Measurements from ENCODE around the gene DLK2. TPM values are rescaled to one million over a fixed set of nuclear protein-coding genes. Genes with fewer than 3 reads are reported as not detected.

DLK2 gene
- total and polyA plus RNA-seq, 9 donors: 1.7 to 3.5 (median 2.3) TPM

- WGBS (ENCODE audit: insufficient coverage): 87% methylated on average over 16 of the region's 16 CpGs
- Histone ChIP-seq H3K36me3 (ENCODE audit: control insufficient read depth, insufficient read depth, low read length) (peaks cover 86% of the 10 kb centered on the region), H3K27ac (ENCODE audit: low read length) (no peak overlapping the region), H3K27me3 (ENCODE audit: control insufficient read depth, insufficient read depth, low read length) (no peaks in the 10 kb centered on the region), H3K4me1 (ENCODE audit: control insufficient read depth, insufficient read depth, low read length) (no peaks in the 10 kb centered on the region), H3K4me3 (ENCODE audit: low read length) (no peak overlapping the region), H3K9me3 (replicated peaks; ENCODE audit: control insufficient read depth, low read depth, low read length) (no peaks in the 10 kb centered on the region)
- DNase-seq: no peak
Measured at GRCh38 chr6:43445576-43445975, 9.8 kb downstream of the DLK2 start.

- H3K4me3 ChIP-seq (ENCODE audit: low read length): no peak overlapping the region
- DNase-seq: no peak
- WGBS (ENCODE audit: insufficient coverage): 73% methylated on average over 5 of the region's 8 CpGs
- no peaks in the 10 kb centered on the region for H3K9me3 ChIP-seq (replicated peaks; ENCODE audit: control insufficient read depth, low read depth, low read length)
- no peak overlapping the region for H3K27ac ChIP-seq (ENCODE audit: low read length)
- H3K4me1 ChIP-seq (ENCODE audit: control insufficient read depth, insufficient read depth, low read length): no peaks in the 10 kb centered on the region
- peaks cover 82% of the 10 kb centered on the region for H3K36me3 ChIP-seq (ENCODE audit: control insufficient read depth, insufficient read depth, low read length)
- no peaks in the 10 kb centered on the region for H3K27me3 ChIP-seq (ENCODE audit: control insufficient read depth, insufficient read depth, low read length)
Measured at GRCh38 chr6:43444582-43444981, 10.8 kb downstream of the DLK2 start.

- Histone ChIP-seq H3K36me3 (ENCODE audit: control insufficient read depth, insufficient read depth, low read length) (peaks cover 80% of the 10 kb centered on the region), H3K4me3 (ENCODE audit: low read length) (no peak overlapping the region)
- 53% methylated on average over 4 of the region's 10 CpGs for WGBS (ENCODE audit: insufficient coverage)
Measured at GRCh38 chr6:43444036-43444435, 11.3 kb downstream of the DLK2 start.

GRCh38 chr6:43442935-43443334 lies 12.4 kb downstream of the DLK2 start:
- 89% methylated on average over 14 of the region's 14 CpGs for WGBS (ENCODE audit: insufficient coverage)

More at GRCh38 chr6:43444036-43444435, 11.3 kb downstream of the DLK2 start:
- Histone ChIP-seq H3K9me3 (replicated peaks; ENCODE audit: control insufficient read depth, low read depth, low read length) (no peaks in the 10 kb centered on the region), H3K4me1 (ENCODE audit: control insufficient read depth, insufficient read depth, low read length) (no peaks in the 10 kb centered on the region), H3K27ac (ENCODE audit: low read length) (no peak overlapping the region), H3K27me3 (ENCODE audit: control insufficient read depth, insufficient read depth, low read length) (no peaks in the 10 kb centered on the region)
- no peak for DNase-seq

GRCh38 chr6:43437700-43438099 lies 17.6 kb downstream of the DLK2 start:
- H3K36me3 ChIP-seq (ENCODE audit: control insufficient read depth, insufficient read depth, low read length): peaks cover 52% of the 10 kb centered on the region
- WGBS (ENCODE audit: insufficient coverage): no CpG with 5 or more reads among the region's 4 CpGs

More at GRCh38 chr6:43442935-43443334, 12.4 kb downstream of the DLK2 start:
- H3K27ac ChIP-seq (ENCODE audit: low read length): no peak overlapping the region
- H3K4me3 ChIP-seq (ENCODE audit: low read length): no peak overlapping the region
- H3K9me3 ChIP-seq (replicated peaks; ENCODE audit: control insufficient read depth, low read depth, low read length): no peaks in the 10 kb centered on the region
- H3K27me3 ChIP-seq (ENCODE audit: control insufficient read depth, insufficient read depth, low read length): no peaks in the 10 kb centered on the region
- peaks cover 78% of the 10 kb centered on the region for H3K36me3 ChIP-seq (ENCODE audit: control insufficient read depth, insufficient read depth, low read length)
- DNase-seq: no peak
- H3K4me1 ChIP-seq (ENCODE audit: control insufficient read depth, insufficient read depth, low read length): no peaks in the 10 kb centered on the region

GRCh38 chr6:43436577-43437282 lies 18.6 kb downstream of the DLK2 start:
- H3K9me3 ChIP-seq (replicated peaks; ENCODE audit: control insufficient read depth, low read depth, low read length): no peaks in the 10 kb centered on the region
- no peak overlapping the region for H3K4me3 ChIP-seq (ENCODE audit: low read length)
- no peaks in the 10 kb centered on the region for H3K27me3 ChIP-seq (ENCODE audit: control insufficient read depth, insufficient read depth, low read length)
- 37% methylated on average over 3 of the region's 5 CpGs for WGBS (ENCODE audit: insufficient coverage)
- peak; percentile 46 for DNase-seq
- H3K27ac ChIP-seq (ENCODE audit: low read length): no peak overlapping the region
- peaks cover 56% of the 10 kb centered on the region for H3K36me3 ChIP-seq (ENCODE audit: control insufficient read depth, insufficient read depth, low read length)
- peaks cover 9% of the 10 kb centered on the region for H3K4me1 ChIP-seq (ENCODE audit: control insufficient read depth, insufficient read depth, low read length)

More at GRCh38 chr6:43437700-43438099, 17.6 kb downstream of the DLK2 start:
- no peak for DNase-seq
- Histone ChIP-seq H3K9me3 (replicated peaks; ENCODE audit: control insufficient read depth, low read depth, low read length) (no peaks in the 10 kb centered on the region), H3K27me3 (ENCODE audit: control insufficient read depth, insufficient read depth, low read length) (no peaks in the 10 kb centered on the region), H3K4me1 (ENCODE audit: control insufficient read depth, insufficient read depth, low read length) (peaks cover 9% of the 10 kb centered on the region), H3K4me3 (ENCODE audit: low read length) (no peak overlapping the region), H3K27ac (ENCODE audit: low read length) (no peak overlapping the region)

- peaks cover 9% of the 10 kb centered on the region for H3K4me1 ChIP-seq (ENCODE audit: control insufficient read depth, insufficient read depth, low read length)
- 80% methylated on average over 5 of the region's 9 CpGs for WGBS (ENCODE audit: insufficient coverage)
- DNase-seq: no peak
- H3K4me3 ChIP-seq (ENCODE audit: low read length): no peak overlapping the region
- peaks cover 52% of the 10 kb centered on the region for H3K36me3 ChIP-seq (ENCODE audit: control insufficient read depth, insufficient read depth, low read length)
- H3K27me3 ChIP-seq (ENCODE audit: control insufficient read depth, insufficient read depth, low read length): no peaks in the 10 kb centered on the region
- H3K27ac ChIP-seq (ENCODE audit: low read length): no peak overlapping the region
- H3K9me3 ChIP-seq (replicated peaks; ENCODE audit: control insufficient read depth, low read depth, low read length): no peaks in the 10 kb centered on the region
Measured at GRCh38 chr6:43435682-43436437, 19.5 kb downstream of the DLK2 start.

- no peaks in the 10 kb centered on the region for H3K27me3 ChIP-seq (ENCODE audit: control insufficient read depth, insufficient read depth, low read length)
- H3K27ac ChIP-seq (ENCODE audit: low read length): no peak overlapping the region
- H3K9me3 ChIP-seq (replicated peaks; ENCODE audit: control insufficient read depth, low read depth, low read length): no peaks in the 10 kb centered on the region
- no peak for DNase-seq
- WGBS (ENCODE audit: insufficient coverage): 100% methylated on average over 1 of the region's 4 CpGs
- peaks cover 45% of the 10 kb centered on the region for H3K36me3 ChIP-seq (ENCODE audit: control insufficient read depth, insufficient read depth, low read length)
- H3K4me1 ChIP-seq (ENCODE audit: control insufficient read depth, insufficient read depth, low read length): peaks cover 9% of the 10 kb centered on the region
- no peak overlapping the region for H3K4me3 ChIP-seq (ENCODE audit: low read length)
Measured at GRCh38 chr6:43434943-43435342, 20.4 kb downstream of the DLK2 start.

GRCh38 chr6:43434001-43434840 lies 21.1 kb downstream of the DLK2 start:
- Histone ChIP-seq H3K27ac (ENCODE audit: low read length) (no peak overlapping the region), H3K4me1 (ENCODE audit: control insufficient read depth, insufficient read depth, low read length) (peaks cover 9% of the 10 kb centered on the region), H3K4me3 (ENCODE audit: low read length) (no peak overlapping the region), H3K36me3 (ENCODE audit: control insufficient read depth, insufficient read depth, low read length) (peaks cover 44% of the 10 kb centered on the region), H3K9me3 (replicated peaks; ENCODE audit: control insufficient read depth, low read depth, low read length) (no peaks in the 10 kb centered on the region), H3K27me3 (ENCODE audit: control insufficient read depth, insufficient read depth, low read length) (no peaks in the 10 kb centered on the region)
- DNase-seq: no peak
- 96% methylated on average over 4 of the region's 15 CpGs for WGBS (ENCODE audit: insufficient coverage)

- WGBS (ENCODE audit: insufficient coverage): 85% methylated on average over 3 of the region's 8 CpGs
- peaks cover 19% of the 10 kb centered on the region for H3K4me1 ChIP-seq (ENCODE audit: control insufficient read depth, insufficient read depth, low read length)
- H3K27ac ChIP-seq (ENCODE audit: low read length): no peak overlapping the region
- no peak for DNase-seq
- H3K4me3 ChIP-seq (ENCODE audit: low read length): no peak overlapping the region
- H3K9me3 ChIP-seq (replicated peaks; ENCODE audit: control insufficient read depth, low read depth, low read length): no peaks in the 10 kb centered on the region
- peaks cover 33% of the 10 kb centered on the region for H3K36me3 ChIP-seq (ENCODE audit: control insufficient read depth, insufficient read depth, low read length)
- no peaks in the 10 kb centered on the region for H3K27me3 ChIP-seq (ENCODE audit: control insufficient read depth, insufficient read depth, low read length)
Measured at GRCh38 chr6:43433148-43433547, 22.2 kb downstream of the DLK2 start.
